OCI-LY7 (cell line): ENCODE measurements around the gene GANAB. TPM values are rescaled to one million over a fixed set of nuclear protein-coding genes. Genes with fewer than 3 reads are reported as not detected.

Source experiments
- BruUV-seq: library from RNA; stranded (reverse); fragments of 400-500 nt; replicated peaks from 2 replicates; lab custom pipeline; 2021; lab: Mats Ljungman, UMichigan
- CTCF ChIA-PET: fragments of 300-600 bp; sonication (Branson Sonifier 250); formaldehyde crosslinking; loops from one replicate; lab custom pipeline; 2022; ENCODE audit warnings: antibody characterized with exemption; ENCODE audit not compliant: unreplicated experiment; lab: Charles Lee
- POLR2A ChIA-PET: fragments of 300-600 bp; sonication (Branson Sonifier 250); formaldehyde crosslinking; loops from one replicate; lab custom pipeline; 2022; ENCODE audit warnings: antibody characterized with exemption; lab: Charles Lee
- DNase-seq: peaks from one replicate; pipeline ENCODE4 v3.0.0-alpha.2; 2015; ENCODE audit warnings: low spot score
- H2AFZ ChIP-seq: fragments of 200-600 bp; sonication (generic), shearing (Covaris generic); 2 replicates; pipeline ENCODE4 v1.6.1; 2014; ENCODE audit warnings: mild to moderate bottlenecking, antibody characterized with exemption, low read length, moderate library complexity
- H3K27ac ChIP-seq: fragments of 200-600 bp; sonication (generic); 2 replicates; pipeline ENCODE4 v1.5.1; 2014; ENCODE audit warnings: mixed run types, low read depth, mild to moderate bottlenecking, moderate library complexity, low read length, inconsistent platforms; ENCODE audit not compliant: poor library complexity, severe bottlenecking
- H3K36me3 ChIP-seq: fragments of 200-600 bp; sonication (generic); 2 replicates; pipeline ENCODE4 v1.6.1; 2014; ENCODE audit warnings: mild to moderate bottlenecking, antibody characterized with exemption, low read length, moderate library complexity, mixed read lengths; ENCODE audit not compliant: insufficient read depth
- H3K4me1 ChIP-seq: fragments of 200-600 bp; sonication (generic); 2 replicates; pipeline ENCODE4 v1.5.1; 2014; ENCODE audit warnings: mild to moderate bottlenecking, low read length; ENCODE audit not compliant: insufficient read depth, poor library complexity, severe bottlenecking
- H3K4me2 ChIP-seq: fragments of 200-600 bp; sonication (generic); 2 replicates; pipeline ENCODE4 v1.6.1; 2014; ENCODE audit warnings: mild to moderate bottlenecking, low read length
- H3K4me3 ChIP-seq: fragments of 200-600 bp; sonication (generic); 2 replicates; pipeline ENCODE4 v1.5.1; 2014; ENCODE audit warnings: mild to moderate bottlenecking, low read depth, low read length; ENCODE audit not compliant: poor library complexity, severe bottlenecking
- H3K79me2 ChIP-seq: fragments of 200-600 bp; sonication (generic); 2 replicates; pipeline ENCODE4 v1.6.1; 2016; ENCODE audit warnings: low read depth, mild to moderate bottlenecking, low read length, moderate library complexity, mixed read lengths; ENCODE audit not compliant: insufficient read depth
- H3K9me2 ChIP-seq: fragments of 200-600 bp; sonication (generic); 2 replicates; pipeline ENCODE4 v1.6.1; 2016; ENCODE audit warnings: mild to moderate bottlenecking, low read length, mixed read lengths; ENCODE audit not compliant: insufficient read depth
- H3K9me3 ChIP-seq: fragments of 200-600 bp; sonication (generic); 2 replicates; pipeline ENCODE4 v1.6.1; 2014; ENCODE audit warnings: mild to moderate bottlenecking, mixed run types, low read length, mixed read lengths
- H4K20me1 ChIP-seq: fragments of 200-600 bp; sonication (generic); 2 replicates; pipeline ENCODE4 v1.6.1; 2014; ENCODE audit warnings: mild to moderate bottlenecking, antibody characterized with exemption, low read length, moderate library complexity, mixed read lengths; ENCODE audit not compliant: insufficient read depth
- EZH2phosphoT487 ChIP-seq: fragments of 200-600 bp; sonication (generic); IDR thresholded peaks from 2 replicates; pipeline ENCODE4 v1.6.1; 2018; ENCODE audit warnings: low read depth, borderline replicate concordance, mild to moderate bottlenecking, mixed run types, antibody characterized with exemption, low read length, moderate library complexity, mixed read lengths
- intact Hi-C: fragments of 100-400 bp; cut with micrococcal nuclease; formaldehyde crosslinking; loops from one replicate; pipeline ENCODE4 v1.10.0; 2022; ENCODE audit not compliant: unreplicated experiment
- total RNA-seq, 2 experiments: library from RNA; depleted of rRNA in 1 of 2; stranded (reverse); fragments of >200 nt in 1 of 2; shearing (Covaris generic) in 1 of 2; gene quantifications; 2 replicates each; pipeline ENCODE4 v1.2.3, GENCODE V29; 2014 to 2022
- TF ChIP-seq, protein P1 (sequence below): fragments of 200-600 bp; sonication (generic); conservative IDR thresholded peaks from 2 replicates; pipeline ENCODE4 v1.5.1; 2014; ENCODE audit warnings: mild to moderate bottlenecking, antibody characterized with exemption, low read length, moderate library complexity, mixed read lengths

Gene GANAB
- total RNA-seq, 2 experiments from 2014 or later = 108 to 217 TPM

DNA sequence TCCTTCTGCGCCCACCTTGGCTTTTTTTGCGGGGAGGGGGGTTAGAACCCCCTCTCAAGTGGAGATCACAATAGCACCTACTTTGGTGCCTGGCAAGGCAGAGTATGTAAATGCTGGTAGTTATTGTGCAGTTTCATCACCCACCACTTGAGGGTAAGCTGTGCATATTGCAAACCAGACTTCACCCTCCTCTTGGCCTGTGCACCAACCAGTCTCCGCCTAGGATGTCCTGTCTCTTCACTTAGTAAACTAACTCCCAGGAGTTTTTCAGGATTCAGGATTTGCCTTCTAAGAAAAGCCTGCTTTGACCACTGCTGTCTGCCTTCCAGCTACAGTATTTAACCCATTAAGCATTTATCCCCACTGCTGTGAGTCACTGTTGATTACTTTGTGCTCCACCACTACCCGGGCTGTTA, 34.4 kb upstream of the GANAB start:
- Histone ChIP-seq H3K4me1 (peaks cover 35% of the 10 kb centered on the region), H3K9me3 (no peaks in the 10 kb centered on the region), H3K27ac (peak overlapping the region; percentile 39), H3K9me2 (no peaks in the 10 kb centered on the region), H3K79me2 (peaks cover 14% of the 10 kb centered on the region; the same call in 1 of the 2 replicates), H2AFZ (peak overlapping the region; percentile 75), H3K4me2 (peak overlapping the region; percentile 35; the same call in 1 of the 2 replicates), H3K36me3 (peaks cover 17% of the 10 kb centered on the region), H4K20me1 (no peaks in the 10 kb centered on the region), H3K4me3 (no peak overlapping the region)
- no TSS peak for BruUV-seq
- POLR2A ChIA-PET = interaction anchor here (0.6 to 2.5 kb wide), 25 partner anchors 9 to 1003 kb away, joined by 3 to 13 read pairs (median 4); partner anchors contain the start of genes C11orf98, CSKMT, HNRNPUL2 and INTS5
- no peak for TF ChIP-seq EZH2phosphoT487
- TF ChIP-seq, protein P1, sequence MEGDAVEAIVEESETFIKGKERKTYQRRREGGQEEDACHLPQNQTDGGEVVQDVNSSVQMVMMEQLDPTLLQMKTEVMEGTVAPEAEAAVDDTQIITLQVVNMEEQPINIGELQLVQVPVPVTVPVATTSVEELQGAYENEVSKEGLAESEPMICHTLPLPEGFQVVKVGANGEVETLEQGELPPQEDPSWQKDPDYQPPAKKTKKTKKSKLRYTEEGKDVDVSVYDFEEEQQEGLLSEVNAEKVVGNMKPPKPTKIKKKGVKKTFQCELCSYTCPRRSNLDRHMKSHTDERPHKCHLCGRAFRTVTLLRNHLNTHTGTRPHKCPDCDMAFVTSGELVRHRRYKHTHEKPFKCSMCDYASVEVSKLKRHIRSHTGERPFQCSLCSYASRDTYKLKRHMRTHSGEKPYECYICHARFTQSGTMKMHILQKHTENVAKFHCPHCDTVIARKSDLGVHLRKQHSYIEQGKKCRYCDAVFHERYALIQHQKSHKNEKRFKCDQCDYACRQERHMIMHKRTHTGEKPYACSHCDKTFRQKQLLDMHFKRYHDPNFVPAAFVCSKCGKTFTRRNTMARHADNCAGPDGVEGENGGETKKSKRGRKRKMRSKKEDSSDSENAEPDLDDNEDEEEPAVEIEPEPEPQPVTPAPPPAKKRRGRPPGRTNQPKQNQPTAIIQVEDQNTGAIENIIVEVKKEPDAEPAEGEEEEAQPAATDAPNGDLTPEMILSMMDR = peak; percentile 85
- intact Hi-C loops = loop anchor here (2.0 kb wide), 1 partner anchor 46 kb away; the partner anchor contains the start of gene HNRNPUL2
- DNase-seq = peak; percentile 85
- CTCF ChIA-PET = interaction anchor here (0.6 to 1.5 kb wide), 5 partner anchors 9 to 256 kb away, joined by 3 to 5 read pairs (median 3); partner anchors contain the start of genes C11orf98 and CSKMT

DNA sequence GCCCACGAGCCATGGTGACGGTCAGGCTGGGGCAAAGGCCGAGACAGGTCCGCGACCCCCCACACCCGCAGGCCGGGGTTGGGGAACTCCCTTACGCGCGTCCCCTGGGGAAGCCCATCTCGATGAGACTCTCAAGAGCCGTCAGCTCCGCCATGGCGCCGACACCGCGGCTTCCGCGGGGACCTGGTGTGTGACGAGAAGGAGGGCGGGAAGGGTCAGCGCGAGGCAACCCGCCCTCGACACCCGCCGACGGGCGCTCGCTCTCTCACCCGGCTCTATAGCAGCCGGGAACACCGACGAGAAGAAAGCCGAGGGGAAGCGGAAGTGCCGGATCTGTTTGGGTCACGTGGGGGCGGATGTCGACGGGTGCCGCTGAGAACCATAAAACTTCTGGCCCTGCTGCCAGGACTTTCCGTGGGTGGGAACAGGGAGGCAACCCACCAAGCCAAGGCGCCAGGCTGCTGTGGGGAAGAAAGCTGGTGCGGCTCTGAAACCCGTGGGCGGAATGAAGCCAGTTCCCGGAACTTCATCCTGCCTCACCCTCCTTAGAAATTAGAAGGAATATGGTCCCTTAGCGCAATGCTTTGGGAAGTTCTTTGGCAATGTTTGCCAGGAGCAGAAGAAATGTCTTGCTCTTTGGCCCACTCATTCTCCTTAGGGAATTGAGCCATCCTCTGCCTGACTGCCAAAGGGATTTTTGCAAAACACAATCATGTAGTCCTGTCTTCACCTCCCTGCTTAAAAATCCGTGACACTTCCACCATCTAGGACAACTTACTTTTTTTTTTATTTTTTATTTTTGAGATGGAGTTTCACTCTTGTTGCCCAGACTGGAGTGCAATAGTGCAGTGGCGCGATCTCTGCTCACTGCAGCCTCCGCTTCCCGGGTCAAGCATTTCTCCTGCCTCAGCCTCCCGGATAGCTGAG, 32.6 kb upstream of the GANAB start, which contains the start of gene UBXN1:
Gene UBXN1 (minus strand): TSS at position 304 of the 927 bp plus-strand sequence. CDS start 150 bp downstream, at position 154.
- peak within 1 kb of the TSS; percentile 93 for H3K4me3 ChIP-seq
- DNase-seq = peak; percentile 87
- intact Hi-C loops = loop anchor here (5.0 kb wide), 1 partner anchor 108 kb away; the partner anchor contains the start of gene TMEM179B

More for the DNA sequence above, 32.6 kb upstream of the GANAB start, which contains the start of gene UBXN1:
- H3K27ac ChIP-seq = peak within 1 kb of the TSS; percentile 57
- POLR2A ChIA-PET = interaction anchor here (0.6 to 1.2 kb wide), 6 partner anchors 11 to 94 kb away, joined by 3 to 4 read pairs (median 3); no protein-coding TSS in a partner anchor
- CTCF ChIA-PET = no interaction called here
- no peaks in the 10 kb centered on the region for H4K20me1 ChIP-seq
- H3K4me1 ChIP-seq = peaks cover 35% of the 10 kb centered on the region
- BruUV-seq = TSS peak; percentile 88
- H2AFZ ChIP-seq = peak within 1 kb of the TSS; percentile 99
- no peaks in the 10 kb centered on the region for H3K9me2 ChIP-seq
- peak within 1 kb of the TSS; percentile 96 for H3K4me2 ChIP-seq
- H3K36me3 ChIP-seq = peaks cover 31% of the 10 kb centered on the region
- TF ChIP-seq, protein P1 = no peak
- TF ChIP-seq EZH2phosphoT487 = no peak
- peaks cover 20% of the 10 kb centered on the region; the same call in 1 of the 2 replicates for H3K79me2 ChIP-seq
- H3K9me3 ChIP-seq = no peaks in the 10 kb centered on the region
